CD4-positive, alpha-beta T cell treated with Interleukin-10 for 1 hour (primary cell): ENCODE data around the gene PDIA5.

Experiments used
- DNase-seq: peaks from one replicate; pipeline ENCODE4 v3.0.0-alpha.2; 2020

Gene PDIA5

GRCh38 chr3:123066896-123067688 lies at the start of gene PDIA5:
Gene PDIA5 (plus strand): TSS chr3:123067025. CDS start chr3:123067165, 140 bp downstream.
- DNase-seq: peak; percentile 51

GRCh38 chr3:123018683-123019082 lies 48.1 kb upstream of the PDIA5 start:
- DNase-seq: no peak

GRCh38 chr3:123019161-123019560 lies 47.7 kb upstream of the PDIA5 start:
- no peak for DNase-seq

- DNase-seq: no peak
These were observed 47.2 kb upstream of the PDIA5 start for GRCh38 chr3:123019591-123019990.

- DNase-seq: no peak
These were observed 46.1 kb upstream of the PDIA5 start for GRCh38 chr3:123020709-123021108.

GRCh38 chr3:123021388-123021787 lies 45.4 kb upstream of the PDIA5 start:
- no peak for DNase-seq

- no peak for DNase-seq
These were observed 44.8 kb upstream of the PDIA5 start for GRCh38 chr3:123021996-123022510.

GRCh38 chr3:123024056-123024455 lies 42.8 kb upstream of the PDIA5 start:
- DNase-seq: no peak

GRCh38 chr3:123025642-123026521 lies 40.9 kb upstream of the PDIA5 start:
- no peak for DNase-seq

GRCh38 chr3:123026565-123027291 lies 40.1 kb upstream of the PDIA5 start:
- no peak for DNase-seq

GRCh38 chr3:123027292-123028232 lies 39.3 kb upstream of the PDIA5 start, which contains the start of gene SEMA5B:
Gene SEMA5B (minus strand): TSS chr3:123027763. CDS start chr3:122961263, 66,500 bp downstream.
- DNase-seq: no peak

- peak; percentile 38 for DNase-seq
These were observed 38.5 kb upstream of the PDIA5 start for GRCh38 chr3:123028233-123028828.

- DNase-seq: no peak
These were observed 35.8 kb upstream of the PDIA5 start for GRCh38 chr3:123031051-123031450.

- no peak for DNase-seq
These were observed 34.8 kb upstream of the PDIA5 start for GRCh38 chr3:123032057-123032456.

GRCh38 chr3:123034120-123034519 lies 32.7 kb upstream of the PDIA5 start:
- no peak for DNase-seq

GRCh38 chr3:123034996-123035395 lies 31.8 kb upstream of the PDIA5 start:
- no peak for DNase-seq

GRCh38 chr3:123036352-123037014 lies 30.3 kb upstream of the PDIA5 start:
- no peak for DNase-seq

GRCh38 chr3:123037015-123037375 lies 29.8 kb upstream of the PDIA5 start:
- no peak for DNase-seq

- DNase-seq: no peak
These were observed 28.1 kb upstream of the PDIA5 start for GRCh38 chr3:123038751-123039150.

GRCh38 chr3:123039178-123039577 lies 27.6 kb upstream of the PDIA5 start:
- no peak for DNase-seq

GRCh38 chr3:123042413-123042812 lies 24.4 kb upstream of the PDIA5 start:
- DNase-seq: no peak
